Measurements from ENCODE around the gene ZNF76.
"Not testable (repeated sequence)": the region's sequence is repeated elsewhere in the genome, so short reads cannot be mapped to it uniquely, and the experiment has no call there.

ZNF76 gene

GRCh38 chr6:35304299-35304698 lies 44.8 kb downstream of the ZNF76 start:
- H3K4me3 ChIP-seq (ENCODE audit: low read depth, low read length): no peak overlapping the region
- no peak for TF ChIP-seq CTCF (IDR thresholded peaks at IDR 0.05; ENCODE audit: borderline replicate concordance, insufficient read depth, low read depth, low read length)

GRCh38 chr6:35305117-35305516 lies 45.6 kb downstream of the ZNF76 start:
- no peak overlapping the region for H3K4me3 ChIP-seq (ENCODE audit: low read depth, low read length)
- no peak for TF ChIP-seq CTCF (IDR thresholded peaks at IDR 0.05; ENCODE audit: borderline replicate concordance, insufficient read depth, low read depth, low read length)

- not testable (repeated sequence) for H3K4me3 ChIP-seq (ENCODE audit: low read depth, low read length)
Observed at GRCh38 chr6:35307138-35307537, 47.6 kb downstream of the ZNF76 start.

- not testable (repeated sequence) for H3K4me3 ChIP-seq (ENCODE audit: low read depth, low read length)
Observed at GRCh38 chr6:35308543-35308942, 49.0 kb downstream of the ZNF76 start.

GRCh38 chr6:35309611-35310264 lies 50.2 kb downstream of the ZNF76 start:
- TF ChIP-seq CTCF (IDR thresholded peaks at IDR 0.05; ENCODE audit: borderline replicate concordance, insufficient read depth, low read depth, low read length): no peak

GRCh38 chr6:35310265-35310831 lies 50.8 kb downstream of the ZNF76 start:
- no peak overlapping the region for H3K4me3 ChIP-seq (ENCODE audit: low read depth, low read length)
- TF ChIP-seq CTCF (IDR thresholded peaks at IDR 0.05; ENCODE audit: borderline replicate concordance, insufficient read depth, low read depth, low read length): no peak

More at GRCh38 chr6:35309611-35310264, 50.2 kb downstream of the ZNF76 start:
- no peak overlapping the region for H3K4me3 ChIP-seq (ENCODE audit: low read depth, low read length)

GRCh38 chr6:35311390-35312075 lies 52.0 kb downstream of the ZNF76 start:
- TF ChIP-seq CTCF (IDR thresholded peaks at IDR 0.05; ENCODE audit: borderline replicate concordance, insufficient read depth, low read depth, low read length): no peak
- no peak overlapping the region for H3K4me3 ChIP-seq (ENCODE audit: low read depth, low read length)
